Measurements from ENCODE around the gene MBNL1.

MBNL1 gene

GRCh38 chr3:152253514-152253913 lies 15.2 kb upstream of the MBNL1 start:
- DNase-seq = no peak

- DNase-seq = no peak
Measured at GRCh38 chr3:152254041-152254440, 14.7 kb upstream of the MBNL1 start.

- DNase-seq = no peak
Measured at GRCh38 chr3:152255290-152255689, 13.4 kb upstream of the MBNL1 start.

GRCh38 chr3:152256851-152257562 lies 11.7 kb upstream of the MBNL1 start:
- DNase-seq = no peak

GRCh38 chr3:152257563-152258035 lies 11.1 kb upstream of the MBNL1 start:
- DNase-seq = no peak

- peak; percentile 38 for DNase-seq
Measured at GRCh38 chr3:152258448-152259393, 10.0 kb upstream of the MBNL1 start.

GRCh38 chr3:152259468-152259867 lies 9.3 kb upstream of the MBNL1 start:
- DNase-seq = no peak

- DNase-seq = no peak
Measured at GRCh38 chr3:152260026-152260425, 8.7 kb upstream of the MBNL1 start.

GRCh38 chr3:152260529-152260928 lies 8.2 kb upstream of the MBNL1 start:
- no peak for DNase-seq

- DNase-seq = no peak
Measured at GRCh38 chr3:152261329-152261728, 7.4 kb upstream of the MBNL1 start.

GRCh38 chr3:152263711-152264110 lies 5.0 kb upstream of the MBNL1 start:
- no peak for DNase-seq

- no peak for DNase-seq
Measured at GRCh38 chr3:152264378-152264777, 4.4 kb upstream of the MBNL1 start.

- DNase-seq = peak; percentile 82
Measured at GRCh38 chr3:152266221-152266995, 2.3 kb upstream of the MBNL1 start.

- DNase-seq = no peak
Measured at GRCh38 chr3:152267831-152268554, 736 bp upstream of the MBNL1 start.

GRCh38 chr3:152269056-152269830 lies 514 bp downstream of the MBNL1 start:
- peak; percentile 80 for DNase-seq

GRCh38 chr3:152269831-152270734 lies 1.4 kb downstream of the MBNL1 start:
- DNase-seq = peak; percentile 67

GRCh38 chr3:152270937-152271336 lies 2.2 kb downstream of the MBNL1 start:
- DNase-seq = no peak

GRCh38 chr3:152271501-152272236 lies 2.9 kb downstream of the MBNL1 start:
- DNase-seq = no peak

- DNase-seq = no peak
Measured at GRCh38 chr3:152272771-152273242, 4.1 kb downstream of the MBNL1 start.

- DNase-seq = no peak
Measured at GRCh38 chr3:152276681-152277080, 8.0 kb downstream of the MBNL1 start.
